Measurements from ENCODE around the gene DISP3.

GRCh38 chr1:11534846-11535245 is 55.9 kb downstream of the DISP3 start:
- no peak for TF ChIP-seq EZH2phosphoT487 (IDR thresholded peaks at IDR 0.05; ENCODE audit: borderline replicate concordance, low read length)
- TF ChIP-seq, protein P1, sequence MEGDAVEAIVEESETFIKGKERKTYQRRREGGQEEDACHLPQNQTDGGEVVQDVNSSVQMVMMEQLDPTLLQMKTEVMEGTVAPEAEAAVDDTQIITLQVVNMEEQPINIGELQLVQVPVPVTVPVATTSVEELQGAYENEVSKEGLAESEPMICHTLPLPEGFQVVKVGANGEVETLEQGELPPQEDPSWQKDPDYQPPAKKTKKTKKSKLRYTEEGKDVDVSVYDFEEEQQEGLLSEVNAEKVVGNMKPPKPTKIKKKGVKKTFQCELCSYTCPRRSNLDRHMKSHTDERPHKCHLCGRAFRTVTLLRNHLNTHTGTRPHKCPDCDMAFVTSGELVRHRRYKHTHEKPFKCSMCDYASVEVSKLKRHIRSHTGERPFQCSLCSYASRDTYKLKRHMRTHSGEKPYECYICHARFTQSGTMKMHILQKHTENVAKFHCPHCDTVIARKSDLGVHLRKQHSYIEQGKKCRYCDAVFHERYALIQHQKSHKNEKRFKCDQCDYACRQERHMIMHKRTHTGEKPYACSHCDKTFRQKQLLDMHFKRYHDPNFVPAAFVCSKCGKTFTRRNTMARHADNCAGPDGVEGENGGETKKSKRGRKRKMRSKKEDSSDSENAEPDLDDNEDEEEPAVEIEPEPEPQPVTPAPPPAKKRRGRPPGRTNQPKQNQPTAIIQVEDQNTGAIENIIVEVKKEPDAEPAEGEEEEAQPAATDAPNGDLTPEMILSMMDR (IDR thresholded peaks at IDR 0.05; ENCODE audit: low read depth, low read length, poor library complexity, severe bottlenecking), result no peak

Measured in DOHH2 (cell line).